SHP77 treated with DMSO at 0.1 percent for 48 hours (cell line): ENCODE results near the gene MYO5B.

ENCODE experiments used
- DNase-seq: peaks from one replicate; lab custom pipeline; 2025; lab: John Stamatoyannopoulos, UW

MYO5B gene

DNA sequence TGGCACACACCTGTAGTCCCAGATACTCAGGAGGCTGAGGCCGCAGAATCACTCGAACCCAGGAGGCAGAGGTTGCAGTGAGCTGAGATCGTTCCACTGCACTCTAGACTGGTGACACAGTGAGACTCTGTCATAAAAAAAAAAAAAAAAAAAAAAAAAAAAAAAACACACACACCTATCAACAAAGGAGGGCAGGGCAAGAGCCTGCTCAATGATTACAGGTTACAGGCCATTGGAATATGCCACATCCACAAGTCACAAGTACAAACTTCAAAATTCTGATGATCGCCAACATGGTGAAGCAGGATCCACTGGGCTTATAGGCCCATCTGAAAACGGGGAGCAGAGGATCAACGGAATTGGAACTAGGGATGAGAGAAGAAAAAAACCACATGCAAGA, 6.3 kb downstream of the MYO5B start:
- no peak for DNase-seq

DNA sequence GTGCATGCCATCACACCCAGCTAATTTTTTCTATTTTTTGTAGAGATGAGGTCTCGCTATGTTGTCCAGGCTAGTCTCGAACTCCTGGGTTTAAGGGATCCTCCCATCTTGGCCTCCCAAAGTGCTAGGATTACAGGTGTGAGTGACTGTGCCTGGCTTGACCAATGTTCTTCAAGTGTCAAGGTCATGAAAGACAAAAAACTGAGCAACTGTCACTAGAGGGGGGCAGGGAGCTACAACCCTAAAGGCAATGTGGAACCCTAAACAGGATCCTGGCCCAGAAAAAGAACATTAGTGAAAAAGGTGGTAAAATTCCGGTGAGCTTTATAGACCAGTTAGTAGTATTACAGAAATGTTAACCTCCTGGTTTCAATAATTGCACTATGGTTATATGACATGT, 7.3 kb downstream of the MYO5B start:
- DNase-seq, result no peak

DNA sequence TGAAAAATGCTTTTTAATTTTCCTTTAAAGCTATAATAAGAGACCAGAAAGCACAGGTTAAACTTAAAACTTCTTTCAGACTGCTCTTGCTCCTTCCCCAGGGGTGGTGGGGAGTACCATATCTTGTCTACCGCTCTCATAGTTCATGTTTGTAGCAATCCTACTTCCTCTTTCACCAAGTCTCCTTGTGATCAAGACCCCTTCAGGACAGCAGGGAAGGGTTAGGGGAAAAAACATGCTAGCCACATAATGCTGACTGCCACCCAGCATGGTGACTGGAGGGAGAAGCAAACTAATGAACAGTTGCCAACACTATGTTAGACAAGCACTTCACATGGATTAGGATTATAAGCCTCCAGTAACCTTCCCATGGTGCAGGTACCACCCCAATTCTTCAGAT, 8.6 kb downstream of the MYO5B start:
- DNase-seq, result no peak

DNA sequence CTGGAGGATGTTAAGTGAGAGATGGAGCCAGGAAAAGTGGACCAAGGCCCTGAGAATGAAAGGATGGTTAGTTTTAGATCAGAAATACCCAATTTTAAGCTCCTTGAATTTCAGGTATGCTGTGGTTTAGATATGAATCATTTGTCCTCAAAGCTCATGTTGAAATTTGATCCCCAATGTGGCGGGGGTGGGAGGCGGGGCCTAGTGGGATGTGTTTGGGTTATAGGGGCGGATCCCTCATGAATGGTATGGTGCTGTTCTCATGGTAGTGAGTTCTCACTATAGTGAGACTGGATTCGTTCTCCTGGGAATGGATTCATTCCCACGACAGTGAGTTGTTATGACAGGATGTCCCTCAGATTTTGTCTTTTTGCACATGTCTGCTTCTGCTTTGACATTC, 11.4 kb downstream of the MYO5B start:
- DNase-seq, result no peak

DNA sequence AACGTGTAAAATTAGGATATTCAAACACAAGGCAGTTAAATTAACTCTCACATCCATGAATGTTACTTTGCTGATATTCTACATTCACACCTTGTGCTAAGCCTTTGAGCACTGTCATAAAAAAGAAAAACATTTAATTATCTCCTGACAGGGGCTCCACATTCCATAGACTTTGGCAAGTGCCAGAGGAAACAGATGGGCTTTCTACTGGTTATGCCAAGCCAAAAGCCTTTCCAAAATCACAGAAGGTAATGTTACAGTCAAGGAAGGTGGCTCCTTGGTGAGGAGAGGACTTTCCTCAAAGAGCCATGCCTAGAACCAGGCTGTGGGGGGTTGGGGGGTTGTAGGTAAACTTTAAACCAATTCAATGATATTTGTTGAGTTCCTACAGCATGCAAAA, 12.4 kb downstream of the MYO5B start:
- DNase-seq, result no peak

DNA sequence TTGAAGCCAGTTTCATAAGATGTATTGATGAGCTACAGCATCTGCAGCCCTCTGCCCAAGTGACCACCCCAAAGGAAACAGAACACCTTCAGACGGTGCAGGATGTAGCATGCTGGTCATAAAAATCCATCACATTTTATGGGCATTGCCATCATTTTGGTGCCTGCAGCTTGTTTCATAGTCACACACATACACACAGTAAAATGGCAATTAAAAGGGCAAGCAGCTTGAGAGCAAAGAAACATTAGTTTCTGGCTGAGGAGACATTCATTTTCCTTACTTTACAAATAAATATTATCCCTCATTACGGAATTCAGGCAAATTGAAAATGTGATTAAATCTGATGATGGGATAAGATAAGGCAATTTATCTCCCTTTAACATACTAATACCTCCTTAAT, 13.4 kb downstream of the MYO5B start:
- no peak for DNase-seq

DNA sequence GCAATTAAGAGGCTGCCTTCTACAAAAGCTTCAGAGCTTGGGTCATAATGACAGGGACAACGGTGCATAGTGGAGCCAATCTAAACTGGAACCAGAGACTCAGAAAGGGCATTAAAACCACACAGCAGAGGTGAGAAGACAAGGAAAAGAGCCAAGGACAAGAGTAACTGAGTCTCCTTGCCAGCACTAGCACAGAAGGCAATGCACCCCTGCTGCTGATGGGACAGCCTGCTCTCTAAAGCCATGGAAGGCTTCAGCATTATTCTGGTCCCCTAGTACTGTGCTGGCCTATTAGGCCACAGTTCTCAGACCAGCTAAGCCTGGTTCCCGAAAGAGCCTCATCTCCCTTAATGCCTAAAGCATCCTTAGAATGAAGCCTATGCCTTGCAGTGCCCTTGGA, 15.5 kb downstream of the MYO5B start:
- DNase-seq, result no peak

DNA sequence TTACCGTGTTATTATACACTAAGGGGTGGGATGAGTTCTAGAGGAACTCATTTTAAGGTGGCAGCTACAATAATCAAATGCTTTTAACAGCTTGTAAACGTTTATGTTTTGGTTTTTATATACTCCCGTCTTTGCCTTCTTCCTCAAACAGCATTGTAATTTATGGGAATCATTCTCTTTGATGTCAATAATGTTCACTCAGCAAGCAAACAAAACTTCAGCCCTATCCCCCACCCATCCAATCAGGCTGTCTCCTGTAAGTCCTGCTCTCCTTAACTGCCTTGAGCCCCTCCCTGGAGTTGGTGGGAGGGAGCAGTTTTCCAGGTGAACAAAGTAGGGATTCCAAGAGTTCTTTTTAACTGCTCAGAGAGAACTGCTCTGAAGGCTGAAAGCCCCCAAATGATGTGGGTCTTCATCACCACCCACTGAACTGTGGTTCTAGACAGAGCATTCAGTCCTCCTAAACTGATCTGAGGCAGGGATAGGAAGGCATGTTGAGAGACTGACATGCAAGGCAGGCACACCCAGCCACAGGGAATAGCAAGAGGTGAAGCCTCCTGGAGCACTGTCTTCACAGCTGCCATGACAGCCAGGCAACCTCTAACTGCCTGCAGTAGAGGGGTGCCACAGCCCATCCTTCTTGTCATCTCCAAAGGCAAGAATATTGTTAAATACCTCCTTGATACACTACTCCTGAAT, 17.5 kb downstream of the MYO5B start:
- no peak for DNase-seq

DNA sequence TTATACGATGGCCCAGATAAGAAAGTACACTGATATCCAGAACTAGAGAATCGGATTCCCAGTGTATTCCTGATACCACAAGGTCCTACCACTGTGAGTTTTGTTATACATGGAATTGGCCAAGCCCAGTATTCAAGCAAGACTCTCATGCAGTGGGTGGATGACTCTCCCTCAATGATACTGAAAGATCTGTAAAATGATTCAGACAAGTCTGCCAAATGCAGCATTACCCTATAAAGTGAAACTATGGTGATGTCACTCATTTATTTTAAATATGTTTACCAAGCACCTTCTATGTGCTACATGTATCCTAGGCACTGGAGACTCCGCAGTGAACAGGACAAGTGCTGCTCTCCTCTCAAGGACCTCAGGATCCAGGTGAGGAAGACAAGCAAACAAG, 22.6 kb downstream of the MYO5B start:
- no peak for DNase-seq

DNA sequence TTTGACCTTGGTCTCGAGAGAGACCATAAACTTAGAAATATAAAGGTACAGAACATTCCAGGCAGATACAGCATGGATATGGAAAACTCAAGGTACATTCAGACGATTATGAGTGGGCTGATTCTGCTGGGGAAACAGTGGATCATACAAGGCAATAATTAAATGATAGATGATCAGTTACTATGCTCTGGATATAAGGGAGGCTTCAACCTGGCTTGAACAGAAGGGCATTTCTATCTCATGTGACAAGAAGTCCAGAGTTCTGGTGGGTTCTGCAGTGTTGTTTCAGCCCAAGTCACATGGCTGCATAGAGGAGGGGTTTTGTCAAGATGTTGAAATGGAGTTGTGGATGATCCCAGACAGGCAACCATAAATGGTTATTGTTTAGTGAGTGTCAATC, 23.5 kb downstream of the MYO5B start:
- DNase-seq, result no peak

DNA sequence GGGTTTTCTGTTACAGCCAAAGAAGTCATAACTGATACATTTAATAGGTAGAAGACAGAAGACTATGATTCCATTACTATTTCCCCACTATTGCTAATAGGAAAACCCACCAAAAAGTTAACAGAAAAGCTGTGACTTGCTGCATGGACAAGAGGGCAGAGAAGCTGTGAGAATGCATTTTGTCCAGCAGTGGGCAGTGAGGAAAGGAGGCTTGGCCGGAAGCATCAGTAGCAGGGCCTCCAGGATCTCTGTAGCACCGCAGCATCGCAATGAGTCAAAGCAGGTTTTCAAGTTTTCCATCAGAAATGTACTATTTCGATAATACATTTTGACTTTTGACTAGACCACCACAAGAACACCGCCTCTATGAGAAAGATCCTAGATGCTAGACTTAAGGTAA, 24.9 kb downstream of the MYO5B start:
- no peak for DNase-seq

DNA sequence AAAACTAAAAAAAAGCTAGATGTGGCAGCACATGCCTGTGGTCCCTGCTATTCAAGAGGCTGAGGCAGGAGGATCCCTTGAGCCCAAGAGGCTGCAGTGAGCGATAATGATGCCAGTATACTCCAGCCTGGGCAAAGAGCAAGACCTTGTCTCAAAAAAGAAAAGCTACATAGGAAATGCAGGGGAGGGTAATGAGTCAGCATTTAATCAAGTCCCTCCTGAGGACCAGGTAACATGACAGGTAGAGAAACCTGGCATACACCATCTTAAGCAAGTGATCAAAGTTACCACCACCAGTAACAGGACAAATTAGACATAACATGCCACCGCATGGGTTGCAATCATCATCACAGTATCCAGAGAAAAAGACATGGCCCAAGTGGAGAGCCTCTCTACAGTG, 25.8 kb downstream of the MYO5B start:
- DNase-seq, result no peak

DNA sequence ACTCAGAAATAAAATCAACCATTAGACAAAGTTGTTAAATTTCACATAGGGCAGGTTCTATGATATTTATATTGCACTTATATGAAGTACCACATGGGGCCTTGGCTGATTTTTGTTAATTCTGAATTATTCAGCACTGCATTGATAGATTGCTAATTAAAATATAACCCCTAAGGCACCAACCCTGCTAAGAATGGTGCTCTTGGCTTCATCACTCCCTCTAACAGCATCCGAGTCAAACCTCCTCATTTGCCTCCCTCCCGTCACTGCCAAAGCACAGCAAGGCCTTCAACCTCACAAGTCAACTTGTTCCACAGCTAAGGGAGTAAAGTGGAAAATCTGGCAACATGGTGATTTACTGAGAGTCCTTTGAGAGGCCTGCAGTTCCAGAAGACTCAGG, 27.0 kb downstream of the MYO5B start:
- DNase-seq, result no peak

DNA sequence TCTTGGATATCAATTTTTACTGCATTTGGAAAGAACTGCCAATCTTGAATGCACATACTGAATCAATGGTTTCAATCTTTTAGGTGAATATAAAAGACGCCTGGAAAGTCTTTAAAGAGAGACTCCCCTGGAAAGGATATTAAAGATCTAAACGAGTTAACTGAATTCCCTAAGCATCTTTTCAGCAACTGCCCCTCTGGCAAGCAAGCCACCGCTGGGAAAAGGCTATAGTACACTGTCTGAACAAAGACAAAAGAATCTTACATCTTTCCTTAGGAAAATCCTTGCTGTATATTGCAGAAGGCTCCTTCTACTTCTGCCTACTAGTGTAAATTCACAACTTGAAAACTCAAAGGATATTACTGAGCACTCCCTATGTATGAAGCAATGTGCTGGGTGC, 28.0 kb downstream of the MYO5B start:
- no peak for DNase-seq

DNA sequence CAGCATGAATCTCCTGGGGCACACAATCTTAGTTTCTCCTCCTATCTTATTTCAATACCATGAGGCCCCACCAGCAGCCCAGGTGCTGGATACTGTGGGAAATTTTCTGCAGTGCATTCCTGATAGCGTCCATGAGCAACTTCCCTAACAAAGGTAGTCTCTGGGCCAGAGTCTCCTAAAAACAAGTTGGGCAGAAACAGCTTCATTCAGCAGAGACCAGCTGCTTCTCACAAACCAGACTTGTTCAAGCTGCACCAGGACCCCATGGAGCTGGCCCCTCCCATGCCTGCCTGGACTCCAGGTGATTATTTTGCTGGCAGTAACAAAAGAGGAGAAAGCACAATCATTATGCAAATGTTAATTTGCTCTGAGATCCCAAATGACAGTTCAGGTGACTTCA, 31.4 kb downstream of the MYO5B start:
- DNase-seq, result no peak

DNA sequence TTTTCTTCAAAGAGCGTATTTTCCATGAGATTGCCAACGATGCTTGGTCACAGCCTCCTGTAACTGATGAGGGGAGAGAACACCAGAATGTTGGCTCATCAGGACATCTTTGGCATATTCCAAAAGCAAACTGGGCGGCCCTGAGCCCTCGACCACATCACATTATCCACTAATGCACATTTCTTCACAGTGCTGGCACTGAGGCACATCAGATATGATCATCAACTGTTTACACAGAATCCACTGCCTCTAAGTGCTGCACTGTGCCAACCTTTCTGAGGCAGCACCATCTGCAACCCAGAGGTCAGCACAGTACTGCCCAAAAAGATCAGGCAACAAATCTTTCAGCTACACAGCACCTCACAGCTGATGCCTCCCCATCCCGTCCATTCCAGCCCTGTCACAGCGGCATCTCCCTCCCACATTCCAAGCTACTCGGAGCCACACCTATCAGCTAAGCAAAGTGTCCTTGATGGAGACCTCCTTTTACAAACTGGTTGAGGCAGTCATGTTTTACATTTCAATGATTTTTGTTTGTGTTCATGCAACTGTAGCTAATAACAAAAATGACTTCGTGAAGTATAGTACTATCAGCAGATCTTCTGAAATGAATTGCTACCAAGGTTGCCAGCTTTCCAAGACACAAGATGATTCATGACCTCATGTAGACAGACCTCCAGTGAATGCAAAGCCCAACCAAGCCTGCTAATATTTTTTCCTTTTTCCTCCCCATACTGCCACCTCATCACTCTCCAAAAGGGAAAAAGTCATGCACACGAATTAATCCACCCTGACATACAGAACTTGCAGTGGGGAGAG, 32.3 kb downstream of the MYO5B start:
- DNase-seq, result no peak

DNA sequence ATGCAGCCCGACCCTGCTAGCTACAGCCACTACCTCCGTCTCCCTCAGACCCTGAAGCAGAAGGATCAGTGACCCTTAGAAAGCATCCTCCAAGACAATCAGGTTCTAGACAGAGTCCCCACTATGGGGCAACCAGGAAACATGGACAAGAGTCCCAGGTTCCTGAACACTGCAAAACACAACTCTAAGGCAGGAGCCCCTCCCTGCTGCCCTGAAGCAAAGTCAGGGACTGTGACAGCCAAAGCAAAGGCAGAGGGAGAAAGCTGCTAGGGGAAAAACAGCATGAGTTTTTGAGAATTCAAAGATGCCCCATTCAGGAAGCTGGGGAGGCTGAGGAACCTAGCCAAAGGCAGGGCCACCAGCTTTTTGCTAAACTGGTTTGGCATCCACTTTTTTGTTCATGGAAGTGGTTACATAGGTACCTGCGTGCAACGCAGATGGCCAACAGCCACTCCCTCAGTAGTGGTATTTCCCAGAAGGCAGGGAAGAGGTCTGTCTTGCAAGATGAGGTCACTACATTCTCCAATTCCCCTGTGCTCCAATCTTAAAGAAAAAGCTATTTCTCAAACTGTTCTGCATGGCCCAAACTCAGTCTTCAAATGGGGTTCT, 33.2 kb downstream of the MYO5B start:
- no peak for DNase-seq

DNA sequence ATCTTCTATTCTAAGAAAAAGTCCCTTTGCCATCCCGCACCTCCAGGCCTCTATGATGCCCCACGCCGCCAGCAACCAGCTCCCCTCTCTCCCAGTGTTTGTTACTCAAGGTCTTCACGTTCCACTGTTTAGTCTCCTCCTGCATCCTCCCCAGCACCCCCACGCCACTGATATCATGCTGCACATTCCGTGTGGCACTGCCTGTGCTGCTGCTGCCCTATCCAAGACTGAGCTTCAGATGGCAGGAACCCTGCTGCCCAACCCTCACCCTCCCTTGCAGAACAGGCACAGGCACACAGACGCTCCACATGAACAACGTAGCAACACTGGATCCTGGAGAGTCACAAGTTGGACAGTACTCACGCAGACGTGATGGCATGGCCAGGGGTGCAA, 35.3 kb downstream of the MYO5B start:
- DNase-seq, result no peak

DNA sequence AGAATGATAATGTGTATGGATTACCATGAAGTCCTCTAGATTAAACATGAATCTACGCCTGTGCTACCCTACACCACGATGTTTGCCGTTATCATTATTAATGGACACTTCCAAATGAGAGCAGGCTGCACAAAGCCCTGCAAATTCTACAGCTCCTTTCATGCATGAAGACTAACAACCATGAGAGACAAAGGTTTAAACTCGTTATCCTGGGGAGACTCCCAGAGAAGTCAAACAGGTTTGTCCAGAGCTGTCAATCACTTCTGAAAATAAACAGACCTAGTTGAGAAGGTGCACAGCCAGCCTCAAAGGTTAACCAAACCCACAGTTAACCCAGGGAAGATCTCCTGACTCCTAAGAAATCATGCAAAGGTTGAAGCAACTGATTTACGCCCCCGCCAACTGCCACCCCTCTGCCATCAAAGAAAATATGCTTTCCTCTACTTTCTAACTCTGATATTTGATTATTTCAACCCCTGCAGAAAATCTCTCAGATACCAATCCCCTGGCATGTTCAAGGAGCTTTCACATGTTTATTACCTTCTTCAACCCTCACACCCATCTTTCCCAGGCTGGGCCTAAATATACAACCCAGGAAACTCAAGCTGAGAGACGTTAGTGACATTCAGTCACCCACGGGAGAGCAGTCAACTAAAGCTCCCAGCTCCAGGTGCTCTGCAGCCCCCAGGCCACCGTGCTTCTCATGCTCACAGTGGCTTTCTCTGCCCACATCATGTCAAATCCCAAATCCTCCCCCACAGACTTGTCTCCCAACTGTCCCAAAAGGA, 35.9 kb downstream of the MYO5B start:
- DNase-seq, result no peak

DNA sequence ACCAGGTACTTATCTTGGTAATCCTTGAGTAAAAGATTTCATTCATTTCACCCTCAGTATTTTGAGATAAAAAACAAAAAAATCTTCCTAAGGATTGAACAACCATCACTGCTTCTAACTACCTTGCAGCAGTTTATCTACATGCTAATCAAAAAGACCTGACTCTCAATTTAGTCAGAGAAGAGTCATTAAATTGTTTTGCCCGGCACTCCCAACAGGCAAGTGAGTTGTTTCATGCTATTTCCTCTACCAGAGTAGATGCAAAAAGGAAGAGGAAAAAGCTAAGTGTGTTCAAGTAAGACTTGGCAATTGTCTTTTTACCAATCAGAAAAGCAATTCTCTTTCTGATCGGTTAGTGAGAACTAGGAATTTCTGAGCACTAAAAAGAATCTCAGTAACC, 39.5 kb downstream of the MYO5B start:
- DNase-seq, result no peak

DNA sequence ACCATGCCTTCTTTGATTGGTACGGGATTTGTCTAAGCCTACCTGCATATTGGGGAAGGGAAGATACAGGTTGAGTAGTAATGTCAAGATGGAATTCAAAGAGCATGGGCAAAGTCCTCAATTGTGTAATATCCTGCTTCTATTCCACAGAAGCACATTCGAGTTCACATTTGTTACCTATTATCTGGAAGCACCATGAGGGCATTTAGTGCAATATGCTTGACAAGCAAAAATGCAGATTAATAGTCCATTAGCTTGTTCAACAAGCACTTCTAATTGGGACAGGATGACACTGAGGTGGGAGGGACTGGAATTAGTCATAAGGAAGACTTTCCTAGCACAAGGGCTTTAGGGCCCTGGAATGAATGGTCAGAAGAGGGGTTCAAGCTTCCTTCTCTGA, 40.5 kb downstream of the MYO5B start:
- no peak for DNase-seq

DNA sequence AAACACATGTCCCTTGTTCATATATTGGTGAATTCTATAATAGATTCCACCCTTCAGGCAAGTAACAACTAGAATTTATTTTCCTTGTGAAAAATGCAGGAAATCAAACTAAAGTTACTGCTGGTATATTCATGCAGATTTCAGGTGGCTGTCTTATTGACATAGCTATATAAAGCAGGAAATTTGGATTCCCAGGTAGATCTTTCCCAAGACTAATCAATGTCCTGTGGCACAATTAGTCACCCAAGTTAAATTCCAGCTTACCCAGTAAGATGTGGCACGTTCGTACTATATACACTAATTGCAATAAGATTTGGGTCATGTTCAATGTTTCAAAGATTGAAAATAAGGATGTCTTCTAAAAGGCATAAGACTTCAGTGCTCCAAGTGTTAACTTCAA, 42.0 kb downstream of the MYO5B start:
- DNase-seq, result no peak

DNA sequence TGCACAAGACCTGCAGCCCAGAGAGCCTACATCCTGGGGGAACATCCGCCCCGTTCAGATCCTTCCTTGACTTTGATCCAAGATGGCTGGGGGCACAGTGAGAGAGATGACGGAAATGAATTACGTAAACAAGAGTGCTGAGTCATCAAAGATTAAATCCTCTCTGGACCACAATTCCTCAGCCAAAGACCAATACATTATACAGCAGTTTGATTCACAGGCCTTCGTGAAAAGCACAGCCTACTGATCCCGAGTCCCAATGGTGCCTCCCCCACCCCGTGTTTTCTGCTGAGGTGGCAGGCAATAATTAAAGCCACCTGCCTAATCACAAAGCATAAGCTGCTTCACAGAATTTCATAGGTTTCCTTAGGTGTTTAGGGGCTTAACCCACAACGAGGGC, 43.0 kb downstream of the MYO5B start:
- no peak for DNase-seq
